Hepatocyte (in vitro differentiated cells): ENCODE data around the gene SEZ6. TPM values are rescaled to one million over a fixed set of nuclear protein-coding genes. Genes with fewer than 3 reads are reported as not detected.

Source experiments
- DNase-seq: peaks from one replicate; pipeline ENCODE4 v3.0.0-alpha.2; 2016; ENCODE audit warnings: low spot score
- H2AFZ ChIP-seq: fragments of 200-600 bp; sonication (generic); 2 replicates; pipeline ENCODE4 v1.6.0; 2016; ENCODE audit warnings: antibody characterized with exemption, mild to moderate bottlenecking
- H3K27ac ChIP-seq: fragments of 200-600 bp; sonication (generic); 2 replicates; pipeline ENCODE4 v1.5.1; 2016; ENCODE audit warnings: mild to moderate bottlenecking
- H3K27me3 ChIP-seq: fragments of 200-600 bp; sonication (generic); 2 replicates; pipeline ENCODE4 v1.6.1; 2016
- H3K36me3 ChIP-seq: fragments of 200-600 bp; sonication (generic); replicated peaks from 2 replicates; pipeline ENCODE4 v1.5.1; 2016; ENCODE audit warnings: low read depth; ENCODE audit not compliant: insufficient read depth
- H3K4me1 ChIP-seq: fragments of 200-600 bp; sonication (generic); 2 replicates; pipeline ENCODE4 v1.5.1; 2016; ENCODE audit warnings: mild to moderate bottlenecking, moderate library complexity; ENCODE audit not compliant: insufficient read depth
- H3K4me2 ChIP-seq: fragments of 200-600 bp; sonication (generic); 2 replicates; pipeline ENCODE4 v1.6.0; 2016
- H3K4me3 ChIP-seq: fragments of 200-600 bp; sonication (generic); 2 replicates; pipeline ENCODE4 v1.5.1; 2016; ENCODE audit warnings: mild to moderate bottlenecking
- H3K79me2 ChIP-seq: fragments of 200-600 bp; sonication (generic); 2 replicates; pipeline ENCODE4 v1.6.0; 2017; ENCODE audit warnings: mild to moderate bottlenecking
- H3K9me2 ChIP-seq: fragments of 200-600 bp; sonication (generic); replicated peaks from 2 replicates; pipeline ENCODE4 v1.6.0; 2017; ENCODE audit warnings: mild to moderate bottlenecking; ENCODE audit not compliant: insufficient read depth
- H3K9me3 ChIP-seq: fragments of 200-600 bp; sonication (generic); 2 replicates; pipeline ENCODE4 v1.5.1; 2016; ENCODE audit warnings: low read depth, mild to moderate bottlenecking
- H4K20me1 ChIP-seq: fragments of 200-600 bp; sonication (generic); 2 replicates; pipeline ENCODE4 v1.6.0; 2016; ENCODE audit warnings: mild to moderate bottlenecking; ENCODE audit not compliant: insufficient read depth, poor library complexity, severe bottlenecking
- EZH2 ChIP-seq: fragments of 200-600 bp; sonication (generic); IDR thresholded peaks from 2 replicates; pipeline ENCODE4 v1.6.1; 2016; ENCODE audit warnings: antibody characterized with exemption, mild to moderate bottlenecking, borderline replicate concordance
- EZH2phosphoT487 ChIP-seq: fragments of 200-600 bp; sonication (generic); IDR thresholded peaks from one replicate; pipeline ENCODE4 v1.6.1; 2018; ENCODE audit warnings: antibody characterized with exemption, mild to moderate bottlenecking, low read depth, moderate library complexity; ENCODE audit not compliant: unreplicated experiment, severe bottlenecking
- WGBS: methylation state at CpG from one replicate; pipeline ENCODE4 v1.1.6; 2016; ENCODE audit warnings: low lambda C conversion rate; ENCODE audit errors: missing lambda C conversion rate; 5-methylcytosine and 5-hydroxymethylcytosine counted together
- polyA plus RNA-seq: library from polyadenylated mRNA; unstranded; fragments of >200 nt; fragmentation: Nextera tagmentation; extraction: Ambion mirVana; gene quantifications from 2 replicates; pipeline ENCODE4 v1.2.1, GENCODE V29; 2016
- total RNA-seq: library from RNA; depleted of rRNA; stranded (reverse); fragments of >200 nt; gene quantifications from 2 replicates; pipeline ENCODE4 v1.2.3, GENCODE V29; 2014
- TF ChIP-seq, protein P1 (sequence below): fragments of 200-600 bp; sonication (generic); IDR thresholded peaks from 2 replicates; pipeline ENCODE4 v1.5.1; 2016; ENCODE audit warnings: antibody characterized with exemption, mild to moderate bottlenecking; ENCODE audit not compliant: poor library complexity

The SEZ6 gene
- total and polyA plus RNA-seq, 2 experiments from 2014 or later, result 0.81 to 1.2 TPM

DNA sequence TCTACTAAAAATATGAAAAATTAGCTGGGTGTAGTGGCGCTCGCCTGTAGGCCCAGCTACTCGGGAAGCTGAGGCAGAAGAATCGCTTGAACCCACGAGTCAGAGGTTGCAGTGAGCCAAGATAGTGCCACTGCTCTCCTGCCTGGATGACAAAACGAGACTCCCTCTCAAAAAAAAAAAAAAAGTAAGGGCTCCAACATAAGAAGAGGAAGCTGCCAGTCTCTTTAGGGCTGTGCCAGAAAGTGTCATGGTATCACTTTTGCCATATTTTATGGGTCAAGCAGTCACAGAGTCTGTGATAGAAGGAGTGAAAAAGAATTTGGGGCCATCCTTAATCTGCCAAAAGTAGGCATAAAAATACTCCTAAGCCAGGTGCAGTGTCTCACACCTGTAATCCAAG lies 35.7 kb upstream of the SEZ6 start:
- H3K4me2 ChIP-seq, result no peak overlapping the region

DNA sequence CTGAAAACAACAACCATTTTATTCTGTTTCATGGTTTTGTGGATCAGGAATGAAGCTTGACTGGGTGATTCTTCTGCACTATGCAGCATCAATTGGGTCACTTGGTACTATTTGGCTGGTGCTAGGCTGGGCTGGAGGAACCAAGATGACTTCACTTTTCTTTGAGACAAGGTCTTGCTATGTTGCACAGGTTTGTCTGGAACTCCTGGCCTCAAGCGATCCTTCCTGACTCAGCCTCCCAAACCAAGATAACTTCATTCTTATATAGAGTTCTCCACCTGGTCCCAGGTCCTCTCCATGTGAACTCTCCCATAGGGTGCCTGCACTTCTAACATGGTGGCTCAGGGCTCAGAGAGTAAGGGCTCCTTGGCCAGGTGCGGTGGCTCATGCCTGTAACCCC lies 35.3 kb upstream of the SEZ6 start:
- Histone ChIP-seq H3K27me3 (peaks cover 31% of the 10 kb centered on the region), H3K27ac (no peak overlapping the region), H3K4me1 (peaks cover 4% of the 10 kb centered on the region), H3K4me3 (no peak overlapping the region), H3K9me3 (no peaks in the 10 kb centered on the region), H4K20me1 (no peaks in the 10 kb centered on the region), H2AFZ (no peak overlapping the region), H3K9me2 (no peaks in the 10 kb centered on the region), H3K36me3 (no peaks in the 10 kb centered on the region), H3K4me2 (no peak overlapping the region), H3K79me2 (no peaks in the 10 kb centered on the region)
- no peak for DNase-seq
- TF ChIP-seq, protein P1, sequence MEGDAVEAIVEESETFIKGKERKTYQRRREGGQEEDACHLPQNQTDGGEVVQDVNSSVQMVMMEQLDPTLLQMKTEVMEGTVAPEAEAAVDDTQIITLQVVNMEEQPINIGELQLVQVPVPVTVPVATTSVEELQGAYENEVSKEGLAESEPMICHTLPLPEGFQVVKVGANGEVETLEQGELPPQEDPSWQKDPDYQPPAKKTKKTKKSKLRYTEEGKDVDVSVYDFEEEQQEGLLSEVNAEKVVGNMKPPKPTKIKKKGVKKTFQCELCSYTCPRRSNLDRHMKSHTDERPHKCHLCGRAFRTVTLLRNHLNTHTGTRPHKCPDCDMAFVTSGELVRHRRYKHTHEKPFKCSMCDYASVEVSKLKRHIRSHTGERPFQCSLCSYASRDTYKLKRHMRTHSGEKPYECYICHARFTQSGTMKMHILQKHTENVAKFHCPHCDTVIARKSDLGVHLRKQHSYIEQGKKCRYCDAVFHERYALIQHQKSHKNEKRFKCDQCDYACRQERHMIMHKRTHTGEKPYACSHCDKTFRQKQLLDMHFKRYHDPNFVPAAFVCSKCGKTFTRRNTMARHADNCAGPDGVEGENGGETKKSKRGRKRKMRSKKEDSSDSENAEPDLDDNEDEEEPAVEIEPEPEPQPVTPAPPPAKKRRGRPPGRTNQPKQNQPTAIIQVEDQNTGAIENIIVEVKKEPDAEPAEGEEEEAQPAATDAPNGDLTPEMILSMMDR, result no peak
- no peak for TF ChIP-seq EZH2phosphoT487
- TF ChIP-seq EZH2, result no peak
- 100% methylated on average over 2 of the region's 2 CpGs for WGBS

More for the DNA sequence above, 35.7 kb upstream of the SEZ6 start:
- Histone ChIP-seq H3K4me1 (peaks cover 4% of the 10 kb centered on the region), H3K9me2 (no peaks in the 10 kb centered on the region), H3K27me3 (peaks cover 27% of the 10 kb centered on the region), H3K4me3 (no peak overlapping the region), H3K9me3 (no peaks in the 10 kb centered on the region), H3K36me3 (no peaks in the 10 kb centered on the region), H3K79me2 (no peaks in the 10 kb centered on the region), H2AFZ (no peak overlapping the region), H4K20me1 (no peaks in the 10 kb centered on the region), H3K27ac (no peak overlapping the region)
- 92% methylated on average over 6 of the region's 6 CpGs for WGBS
- no peak for DNase-seq
- TF ChIP-seq EZH2 (no peak), EZH2phosphoT487 (no peak)
- TF ChIP-seq, protein P1, result no peak

DNA sequence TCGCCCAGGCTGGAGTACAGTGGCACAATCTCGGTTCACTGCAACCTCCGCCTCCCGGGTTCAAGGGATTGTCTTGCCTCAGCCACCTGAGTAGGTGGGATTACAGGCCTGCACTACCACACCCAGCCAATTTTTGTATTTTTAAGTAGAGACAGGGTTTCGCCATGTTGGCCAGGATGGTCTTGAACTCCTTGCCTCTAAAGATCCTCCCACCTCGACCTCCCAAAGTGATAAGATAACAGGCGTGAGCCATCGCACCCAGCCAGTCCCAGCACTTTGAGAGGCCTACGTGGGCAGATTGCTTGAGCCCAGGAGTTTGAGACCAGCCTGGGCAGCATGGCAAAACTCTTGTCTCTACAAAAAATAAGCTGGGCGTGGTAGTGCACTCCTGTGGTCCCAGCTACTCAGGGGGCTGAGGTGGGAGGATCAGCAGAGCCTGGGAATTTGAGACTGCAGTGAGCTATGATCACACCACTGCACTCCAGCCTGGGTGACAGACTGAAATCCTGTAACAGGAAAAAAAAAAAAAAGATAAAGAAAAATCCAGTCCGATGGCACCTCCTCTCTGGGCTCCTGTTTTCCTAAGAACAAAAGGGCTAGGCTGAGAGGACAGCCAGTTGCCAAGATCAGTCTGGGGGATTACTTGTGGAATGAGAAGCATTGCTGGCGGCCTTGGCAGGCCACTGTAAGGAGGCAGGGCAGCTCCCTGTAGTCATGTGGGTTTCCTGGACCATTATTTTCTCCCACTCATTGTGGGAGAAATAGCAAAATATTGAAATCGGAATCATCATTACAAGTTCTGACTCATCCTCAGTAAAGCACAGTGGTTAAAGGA lies 34.1 kb upstream of the SEZ6 start:
- Histone ChIP-seq H3K4me3 (no peak overlapping the region), H3K79me2 (no peaks in the 10 kb centered on the region), H3K9me2 (no peaks in the 10 kb centered on the region), H3K4me2 (no peak overlapping the region), H3K27ac (no peak overlapping the region), H4K20me1 (no peaks in the 10 kb centered on the region), H3K9me3 (no peaks in the 10 kb centered on the region), H3K27me3 (peaks cover 35% of the 10 kb centered on the region), H3K4me1 (peaks cover 4% of the 10 kb centered on the region), H2AFZ (no peak overlapping the region), H3K36me3 (no peaks in the 10 kb centered on the region)
- WGBS, result 71% methylated on average over 13 of the region's 13 CpGs
- peak; percentile 19 for DNase-seq
- TF ChIP-seq, protein P1, result no peak
- TF ChIP-seq EZH2phosphoT487, result no peak
- TF ChIP-seq EZH2, result no peak
